Heart right ventricle (tissue), 16 donors: ENCODE data around the gene TMEM185B. TPM values are rescaled to one million over a fixed set of nuclear protein-coding genes. Genes with fewer than 3 reads are reported as not detected.

Experiments
- ATAC-seq, 8 donors: fragments of 200-7000 bp; cut with Tn5 transposase; one replicate each; pipeline ENCODE4 v1.9.1; 2020; ENCODE audit warnings: mild to moderate bottlenecking in 8 of 8, moderate library complexity in 8 of 8, moderate number of reproducible peaks in 1 of 8
- DNase-seq, 2 donors: peaks; one replicate each; pipeline ENCODE4 v3.0.0-alpha.2; 2020
- H3K27ac ChIP-seq, 10 donors: fragments of 200-600 bp; sonication (generic) in 2 of 10; one replicate each; pipeline versions ENCODE4 v1.5.0 to v1.8.0; 2020 to 2022; ENCODE audit warnings: mild to moderate bottlenecking in 3 of 10
- H3K27me3 ChIP-seq, 7 donors: fragments of 200-600 bp; one replicate each; pipeline ENCODE4 v1.8.0; 2021 to 2022; ENCODE audit warnings: mild to moderate bottlenecking in 2 of 7
- H3K36me3 ChIP-seq, 9 donors: fragments of 200-600 bp; sonication (generic) in 1 of 9; one replicate each; pipeline versions ENCODE4 v1.5.0 to v1.8.0; 2020 to 2022; ENCODE audit warnings: mild to moderate bottlenecking in 2 of 9
- H3K4me1 ChIP-seq, 9 donors: fragments of 200-600 bp; sonication (generic) in 1 of 9; one replicate each; pipeline versions ENCODE4 v1.5.0 to v1.8.0; 2020 to 2022; ENCODE audit warnings: mild to moderate bottlenecking in 4 of 9
- H3K4me3 ChIP-seq, 10 donors: fragments of 200-600 bp; sonication (generic) in 2 of 10; one replicate each; pipeline versions ENCODE4 v1.5.0 to v1.8.0; 2020 to 2022; ENCODE audit warnings: mild to moderate bottlenecking in 7 of 10, moderate library complexity in 2 of 10
- H3K9me3 ChIP-seq, 11 donors: fragments of 200-600 bp in 10 of 11; sonication (generic) in 2 of 11; one replicate each; pipeline versions ENCODE4 v1.5.0 to v1.8.0; 2013 to 2022; ENCODE audit warnings: mild to moderate bottlenecking in 2 of 11, control low read depth in 1 of 11, moderate library complexity in 1 of 11
- CTCF ChIP-seq, 9 donors: fragments of 200-600 bp; sonication (generic) in 2 of 9; IDR thresholded peaks; one replicate each; pipeline versions ENCODE4 v1.5.0 to v1.8.0; 2021 to 2022; ENCODE audit warnings: antibody characterized with exemption in 9 of 9, mild to moderate bottlenecking in 5 of 9, moderate library complexity in 1 of 9
- WGBS, 2 donors: extraction: QIAGEN DNeasy Blood & Tissue Kit; methylation state at CpG; one replicate each; pipeline ENCODE4 v1.1.7; 2013; ENCODE audit warnings: inconsistent platforms in 1 of 2; 5-methylcytosine and 5-hydroxymethylcytosine counted together
- intact Hi-C, 10 donors: fragments of 100-400 bp; cut with DNase I; formaldehyde crosslinking; loops; one replicate each; pipeline versions ENCODE4 v1.11.1 to v1.14.2; 2022
- polyA plus RNA-seq, 2 donors: library from polyadenylated mRNA; stranded (reverse); fragments of 200-250 nt; gene quantifications; one replicate each; pipeline ENCODE4 v1.2.3, GENCODE V29; 2013
- total RNA-seq, 10 donors: library from RNA; stranded (reverse); fragmentation: NEBNext Ultra II Directional in 3 of 10; extraction: Animal tissue kit (Norgen Biotek cat#: 25700) in 3 of 10; gene quantifications; one replicate each; pipeline versions ENCODE4 v1.2.1 to v1.2.4, GENCODE V29; 2021 to 2023
- donor health status: Arrhythmogenic right ventricular cardiomyopathy.
- donor health status: ischemic (EF 13 %, LVEDD 7.1; RV severe dilation, severe dysfunction).
- donor health status: healthy with polysubstance abuse.
- donor health status: DM: no; HTN: yes; CAD: no.
- donor health status: DM: no; HTN: no; CAD: no.
- donor health status: ischemic (EF 25% LVEDD 6.9; RV normal size, moderate dysfunction).
- donor health status: ischemic (EF 25% LVEDD 5.7; RV mildly dilated, moderate dysfunction).
- donor health status: healthy.
- donor health status: DM: yes; HTN: yes; CAD: no.
- donor health status: Ischemic cardiomyopathy.
- donor health status: ischemic (EF 35%, LVEDD 5.7; RV mildly dilated, moderate dysfunction).
- donor health status: nonischemic (EF 11% LVEDD 7.7; RV severe dilation, severe dysfunction).
- donor health status: DM: yes; HTN: yes; CAD: no.
- donor health status: PGD.
- donor health status: ischemic (EF 29% LVEDD 5.4; RV normal size, mild dysfunction).
- donor health status: nonischemic (EF 23%, LVEDD 6.1; RV moderate dilation, normal function).

TMEM185B gene
- total and polyA plus RNA-seq, 12 donors = 5.8 to 27.7 (median 21.6) TPM

- H3K27me3 ChIP-seq = no peaks in the 10 kb centered on the region
- no peak overlapping the region for H3K27ac ChIP-seq
- H3K4me1 ChIP-seq = no peaks in the 10 kb centered on the region
- TF ChIP-seq CTCF (IDR thresholded peaks at IDR 0.05) = no peak
- H3K36me3 ChIP-seq = no peaks in the 10 kb centered on the region
- intact Hi-C loops = no loop called here
- no peak for ATAC-seq
- peaks cover 0 to 69% (median 18%) of the 10 kb centered on the region in 11 donors for H3K9me3 ChIP-seq
- H3K4me3 ChIP-seq = no peak overlapping the region
- 87 to 91% methylated on average over 1 of the region's 1 CpG for WGBS, 2 donors
- no peak for DNase-seq
These were observed 27.6 kb downstream of the TMEM185B start for GRCh38 chr2:120195553-120195952.

GRCh38 chr2:120192280-120192679 lies 30.9 kb downstream of the TMEM185B start:
- ATAC-seq (no peak), DNase-seq (no peak)
- intact Hi-C loops = no loop called here
- Histone ChIP-seq H3K4me1 (no peaks in the 10 kb centered on the region), H3K9me3 (peaks cover 0 to 49% (median 14%) of the 10 kb centered on the region in 11 donors), H3K4me3 (no peak overlapping the region), H3K27ac (no peak overlapping the region), H3K36me3 (no peaks in the 10 kb centered on the region), H3K27me3 (no peaks in the 10 kb centered on the region)
- WGBS, 2 donors = 92 to 97% methylated on average over 1 of the region's 1 CpG
- no peak for TF ChIP-seq CTCF (IDR thresholded peaks at IDR 0.05)

- Histone ChIP-seq H3K4me3 (no peak overlapping the region), H3K4me1 (no peaks in the 10 kb centered on the region), H3K27me3 (no peaks in the 10 kb centered on the region), H3K9me3 (peaks cover 0 to 24% (median 10%) of the 10 kb centered on the region in 11 donors), H3K36me3 (no peaks in the 10 kb centered on the region), H3K27ac (no peak overlapping the region)
- no peak for DNase-seq
- no peak for TF ChIP-seq CTCF (IDR thresholded peaks at IDR 0.05)
- no peak for ATAC-seq
- intact Hi-C loops = no loop called here
- 91 to 94% methylated on average over 1 of the region's 1 CpG for WGBS, 2 donors
These were observed 34.0 kb downstream of the TMEM185B start for GRCh38 chr2:120189189-120189588.

- Histone ChIP-seq H3K4me3 (no peak overlapping the region), H3K36me3 (peaks cover 0 to 7% (median 0%) of the 10 kb centered on the region in 9 donors), H3K27me3 (no peaks in the 10 kb centered on the region), H3K27ac (no peak overlapping the region), H3K4me1 (peaks cover 0 to 7% (median 1%) of the 10 kb centered on the region in 9 donors), H3K9me3 (no peaks in the 10 kb centered on the region)
- TF ChIP-seq CTCF (IDR thresholded peaks at IDR 0.05) = no peak
- DNase-seq (no peak), ATAC-seq (no peak)
- intact Hi-C loops = no loop called here
- 60 to 61% methylated on average over 5 of the region's 5 CpGs for WGBS, 2 donors
These were observed 41.1 kb downstream of the TMEM185B start for GRCh38 chr2:120182019-120182560.
